Fibroblast of lung (primary cell): ENCODE measurements around the gene ST6GALNAC3. TPM values are rescaled to one million over a fixed set of nuclear protein-coding genes. Genes with fewer than 3 reads are reported as not detected.

Source experiments
- DNase-seq, 2 donors: peaks; one replicate each; pipeline versions ENCODE4 v3.0.0 to v3.0.0-alpha.2; 2010; ENCODE audit warnings: low read depth in 2 of 2
- H2AFZ ChIP-seq: 2 replicates; pipeline ENCODE4 v1.5.1; 2012; ENCODE audit warnings: low read length, control low read depth, inconsistent platforms
- H3K27ac ChIP-seq: 2 replicates; pipeline ENCODE4 v1.5.1; 2011; ENCODE audit warnings: low read length, control low read depth; ENCODE audit not compliant: insufficient read depth
- H3K27me3 ChIP-seq: 2 replicates; pipeline ENCODE4 v1.5.1; 2011; ENCODE audit warnings: mild to moderate bottlenecking, low read length; ENCODE audit not compliant: control insufficient read depth, insufficient read depth
- H3K36me3 ChIP-seq: 2 replicates; pipeline ENCODE4 v1.5.1; 2011; ENCODE audit warnings: low read length; ENCODE audit not compliant: control insufficient read depth, insufficient read depth
- H3K4me1 ChIP-seq: 2 replicates; pipeline ENCODE4 v1.5.1; 2011; ENCODE audit warnings: low read length; ENCODE audit not compliant: control insufficient read depth, insufficient read depth; ENCODE audit errors: extremely low read depth
- H3K4me2 ChIP-seq: 2 replicates; pipeline ENCODE4 v1.5.1; 2011; ENCODE audit warnings: low read length, control low read depth; ENCODE audit not compliant: insufficient read depth; ENCODE audit errors: extremely low read depth
- H3K4me3 ChIP-seq, 4 experiments: fragments of 200-600 bp in 1 of 4; sonication (generic) in 1 of 4; replicated peaks in 1 of 4; 2 replicates each; pipeline ENCODE4 v1.5.1; 2011 to 2016; ENCODE audit warnings: low read length in 4 of 4, low read depth in 3 of 4, mild to moderate bottlenecking in 3 of 4, control low read depth in 2 of 4, inconsistent platforms in 1 of 4, mixed read lengths in 1 of 4; ENCODE audit not compliant: insufficient read depth in 1 of 4; ENCODE audit errors: control extremely low read depth in 1 of 4
- H3K79me2 ChIP-seq: 2 replicates; pipeline ENCODE4 v1.5.1; 2012; ENCODE audit warnings: mild to moderate bottlenecking, low read length, inconsistent platforms; ENCODE audit not compliant: control insufficient read depth, insufficient read depth
- H3K9ac ChIP-seq: 2 replicates; pipeline ENCODE4 v1.5.1; 2011; ENCODE audit warnings: mild to moderate bottlenecking, low read length, control low read depth; ENCODE audit not compliant: insufficient read depth
- H3K9me3 ChIP-seq: 2 replicates; pipeline ENCODE4 v1.5.1; 2012; ENCODE audit warnings: low read depth, low read length; ENCODE audit not compliant: control insufficient read depth, insufficient read depth
- H4K20me1 ChIP-seq: 2 replicates; pipeline ENCODE4 v1.5.1; 2011; ENCODE audit warnings: low read length; ENCODE audit not compliant: control insufficient read depth, insufficient read depth; ENCODE audit errors: extremely low read depth
- CTCF ChIP-seq, 2 donors: IDR thresholded peaks in 1 of 2; conservative IDR thresholded peaks in 1 of 2; 1 replicate in 1 of 2; 2 replicates in 1 of 2; pipeline ENCODE4 v1.5.1; 2011 to 2012; ENCODE audit warnings: low read length in 2 of 2, control low read depth in 1 of 2, inconsistent platforms in 1 of 2, low read depth in 1 of 2, mild to moderate bottlenecking in 1 of 2
- EZH2 ChIP-seq: IDR thresholded peaks from 2 replicates; pipeline ENCODE4 v1.5.1; 2012; ENCODE audit warnings: low read length, control low read depth, mild to moderate bottlenecking; ENCODE audit errors: missing control alignments
- polyA plus RNA-seq, 2 donors: library from polyadenylated mRNA; depleted of rRNA in 1 of 2; stranded (reverse) in 1 of 2; unstranded in 1 of 2; fragments of >200 nt; gene quantifications; 2 replicates each; pipeline ENCODE4 v1.2.1, GENCODE V29; 2011 to 2012; ENCODE audit warnings: missing spikeins in 1 of 2
- total RNA-seq: library from RNA; depleted of rRNA; stranded (reverse); fragments of >200 nt; gene quantifications from 2 replicates; pipeline ENCODE4 v1.2.1, GENCODE V29; 2014

ST6GALNAC3 gene
- total and polyA plus RNA-seq, 2 donors (not counting 1 experiment from before 2014, with no cell fraction given) = 0.34 to 0.66 TPM

- Histone ChIP-seq H3K9me3 (no peaks in the 10 kb centered on the region), H3K4me2 (no peak overlapping the region), H3K27me3 (no peaks in the 10 kb centered on the region), H2AFZ (no peak overlapping the region), H3K4me3 (no peak overlapping the region), H3K9ac (no peak overlapping the region), H4K20me1 (no peaks in the 10 kb centered on the region), H3K36me3 (no peaks in the 10 kb centered on the region), H3K79me2 (no peaks in the 10 kb centered on the region), H3K27ac (no peak overlapping the region), H3K4me1 (no peaks in the 10 kb centered on the region)
- DNase-seq = peak in 1 of 2 donors; percentile 12
- TF ChIP-seq EZH2 = no peak
- no peak for TF ChIP-seq CTCF (conservative IDR thresholded peaks at IDR 0.05 in 1 of 2, IDR thresholded peaks at IDR 0.05 in 1 of 2; ENCODE audit: low read depth in 1 of 2, low read length in 2 of 2)
Measured at GRCh38 chr1:76290271-76290670, 215.7 kb downstream of the ST6GALNAC3 start.

- DNase-seq = no peak
- Histone ChIP-seq H2AFZ (no peak overlapping the region), H3K79me2 (no peaks in the 10 kb centered on the region)
Measured at GRCh38 chr1:76291191-76291590, 216.6 kb downstream of the ST6GALNAC3 start.

GRCh38 chr1:76291737-76292136, 217.2 kb downstream of the ST6GALNAC3 start:
- TF ChIP-seq CTCF (conservative IDR thresholded peaks at IDR 0.05 in 1 of 2, IDR thresholded peaks at IDR 0.05 in 1 of 2; ENCODE audit: low read depth in 1 of 2, low read length in 2 of 2) = no peak
- no peak for TF ChIP-seq EZH2
- H3K4me3 ChIP-seq = no peak overlapping the region
- H3K27ac ChIP-seq = no peak overlapping the region
- no peak overlapping the region for H3K9ac ChIP-seq
- H3K4me2 ChIP-seq = no peak overlapping the region
- no peak overlapping the region for H2AFZ ChIP-seq
- H3K79me2 ChIP-seq = no peaks in the 10 kb centered on the region
- no peaks in the 10 kb centered on the region for H3K4me1 ChIP-seq
- no peaks in the 10 kb centered on the region for H3K36me3 ChIP-seq
- H4K20me1 ChIP-seq = no peaks in the 10 kb centered on the region
- no peaks in the 10 kb centered on the region for H3K27me3 ChIP-seq
- no peak for DNase-seq
- no peaks in the 10 kb centered on the region for H3K9me3 ChIP-seq

More at GRCh38 chr1:76291191-76291590, 216.6 kb downstream of the ST6GALNAC3 start:
- no peaks in the 10 kb centered on the region for H4K20me1 ChIP-seq
- no peak overlapping the region for H3K27ac ChIP-seq
- H3K27me3 ChIP-seq = no peaks in the 10 kb centered on the region
- no peaks in the 10 kb centered on the region for H3K9me3 ChIP-seq
- no peak overlapping the region for H3K4me2 ChIP-seq
- no peaks in the 10 kb centered on the region for H3K36me3 ChIP-seq
- H3K4me3 ChIP-seq = no peak overlapping the region
- no peaks in the 10 kb centered on the region for H3K4me1 ChIP-seq
- H3K9ac ChIP-seq = no peak overlapping the region
- TF ChIP-seq EZH2 = no peak
- TF ChIP-seq CTCF (conservative IDR thresholded peaks at IDR 0.05 in 1 of 2, IDR thresholded peaks at IDR 0.05 in 1 of 2; ENCODE audit: low read depth in 1 of 2, low read length in 2 of 2) = no peak
